Measurements from ENCODE around the gene DPEP3. TPM values are rescaled to one million over a fixed set of nuclear protein-coding genes. Genes with fewer than 3 reads are reported as not detected.

DPEP3 gene
- total and polyA plus RNA-seq, 10 of the 15 experiments (the other 5 are each of a cell fraction or from before 2014, with no cell fraction given) = not detected

GRCh38 chr16:67993207-67994039, 13.1 kb upstream of the DPEP3 start (continued):
- TF ChIP-seq RBBP5 (conservative IDR thresholded peaks at IDR 0.05) (no peak), GATAD2B (conservative IDR thresholded peaks at IDR 0.05; ENCODE audit: low read depth) (peak; percentile 86), PAX5 (IDR thresholded peaks at IDR 0.05; ENCODE audit: borderline replicate concordance, low read depth, low read length) (no peak), MEF2A (IDR thresholded peaks at IDR 0.05; ENCODE audit: insufficient read depth, low read depth, low read length) (0 out of 2 replicates have a peak, but pooled peaks have one; percentile 13), NR2C1 (IDR thresholded peaks at IDR 0.05) (no peak), NBN (IDR thresholded peaks at IDR 0.05) (peak; percentile 67; the same call in 1 of the 2 replicates), YY1 (IDR thresholded peaks at IDR 0.05; ENCODE audit: low read depth, low read length) (peak; percentile 81), JUND (IDR thresholded peaks at IDR 0.05; ENCODE audit: low read depth, low read length) (peak; percentile 55; the same call in 1 of the 2 replicates), RFX5 (IDR thresholded peaks at IDR 0.05; ENCODE audit: low read depth, low read length) (no peak), E2F4 (IDR thresholded peaks at IDR 0.05; ENCODE audit: low read depth, low read length) (peak; percentile 61; the same call in 1 of the 2 replicates), ZZZ3 (IDR thresholded peaks at IDR 0.05; ENCODE audit: control insufficient read depth, insufficient read length, low read depth) (no peak), CEBPB (IDR thresholded peaks at IDR 0.05; ENCODE audit: borderline replicate concordance in 1 of 2, low read depth in 2 of 2, low read length in 2 of 2) (no peak), JUNB (IDR thresholded peaks at IDR 0.05) (no peak), USF1 (IDR thresholded peaks at IDR 0.05; ENCODE audit: borderline replicate concordance, extremely low read length, insufficient read depth, low read depth, low read length) (no peak), MLLT1 (IDR thresholded peaks at IDR 0.05) (no peak), NFYA (IDR thresholded peaks at IDR 0.05; ENCODE audit: borderline replicate concordance, low read depth, low read length) (no peak), IRF4 (IDR thresholded peaks at IDR 0.05; ENCODE audit: low read depth, low read length) (0 out of 2 replicates have a peak, but pooled peaks have one; percentile 29), LARP7 (IDR thresholded peaks at IDR 0.05) (peak; percentile 70; the same call in 1 of the 2 replicates), POLR2AphosphoS2 (IDR thresholded peaks at IDR 0.05; ENCODE audit: low read depth, low read length) (no peak), ATF3 (IDR thresholded peaks at IDR 0.05; ENCODE audit: borderline replicate concordance, extremely low read depth, low read depth, low read length) (no peak), NR2F1 (conservative IDR thresholded peaks at IDR 0.05) (peak; percentile 85), NRF1 (conservative IDR thresholded peaks at IDR 0.05; ENCODE audit: low read depth, low read length) (no peak), HSF1 (IDR thresholded peaks at IDR 0.05; ENCODE audit: low read depth, low read length) (no peak)

All from GM12878 (cell line).